ENCODE results near the gene MAML3.

Gene MAML3

DNA sequence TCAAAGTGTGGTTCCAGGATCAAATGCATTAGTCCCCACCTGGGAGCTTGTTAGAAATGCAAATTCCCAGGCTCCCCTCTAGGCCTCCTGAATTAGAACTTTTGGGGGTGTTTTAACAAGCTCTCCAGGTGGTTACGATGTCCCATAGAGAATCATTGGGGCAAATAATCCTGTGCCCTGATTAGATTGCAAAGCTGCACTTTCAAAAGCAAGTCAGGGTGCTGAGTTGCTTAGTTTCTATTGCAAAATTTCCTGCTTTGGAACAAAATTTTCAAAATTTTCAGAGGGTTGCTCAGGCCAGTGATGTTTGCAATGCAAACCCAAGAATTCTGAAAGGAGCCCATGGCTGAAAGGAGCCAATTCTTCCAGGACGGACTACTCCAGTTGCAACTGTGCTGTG is 417.3 kb downstream of the MAML3 start:
- DNase-seq, result no peak

DNA sequence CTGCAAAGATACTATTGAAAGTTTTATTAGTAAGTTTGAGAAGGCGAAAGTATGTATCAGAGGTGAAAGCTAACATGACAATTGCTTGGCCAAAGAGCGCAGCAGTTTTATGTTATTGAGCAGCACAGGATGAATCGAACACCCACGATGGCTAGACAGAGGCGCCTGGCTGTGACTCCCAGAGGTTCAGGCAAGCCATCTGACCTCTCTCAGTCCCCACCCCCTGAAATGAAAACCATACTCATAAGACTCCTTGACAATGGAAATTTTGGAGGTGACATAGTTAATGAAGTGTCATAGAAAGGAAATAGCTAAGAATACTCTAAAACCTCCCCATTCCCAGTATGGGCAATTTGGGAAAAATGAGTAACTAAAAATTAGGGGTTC is 417.7 kb downstream of the MAML3 start:
- DNase-seq, result no peak

DNA sequence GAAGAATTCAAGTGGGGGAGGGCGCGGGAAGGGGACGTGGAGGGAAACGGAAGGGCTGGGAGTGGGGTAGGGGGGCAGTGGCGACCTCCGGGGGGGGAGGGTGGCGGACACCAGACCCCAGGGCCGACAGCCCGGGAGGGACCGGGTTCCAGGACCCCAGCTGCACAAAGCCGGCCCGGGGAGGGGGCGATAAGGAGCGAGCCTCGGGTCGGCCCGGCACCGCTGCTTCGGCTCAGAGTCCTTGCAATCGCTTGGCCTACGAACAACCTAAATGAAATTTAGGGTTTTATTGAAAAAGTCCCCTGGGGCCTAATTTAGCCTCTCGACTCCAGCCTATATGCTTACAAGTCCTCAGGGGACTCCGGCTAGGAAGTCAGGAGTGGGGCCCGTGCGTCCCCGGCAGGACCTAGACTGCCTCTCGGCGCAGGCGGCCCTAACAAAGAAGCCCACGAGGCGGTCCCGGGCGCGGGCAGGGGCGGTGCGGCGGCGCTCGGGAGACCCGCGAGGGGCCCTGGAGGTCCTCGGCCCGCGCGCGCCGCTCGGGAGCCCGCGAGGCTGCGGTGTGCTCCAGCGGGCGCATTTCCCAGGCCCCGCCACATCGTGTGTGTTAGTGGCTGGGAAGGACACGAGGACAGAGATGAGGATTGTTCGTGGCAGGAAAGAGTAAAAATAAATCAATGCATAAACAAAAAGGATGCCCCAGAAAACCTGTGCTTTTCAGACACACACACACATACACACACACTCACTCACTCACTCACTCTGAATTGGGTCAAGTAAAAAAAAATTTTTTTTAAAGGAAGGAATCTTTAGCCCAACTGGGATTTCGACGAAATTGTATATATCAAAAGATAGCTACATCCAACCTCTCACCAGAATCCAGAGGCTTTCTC is 418.4 kb downstream of the MAML3 start:
- no peak for DNase-seq

DNA sequence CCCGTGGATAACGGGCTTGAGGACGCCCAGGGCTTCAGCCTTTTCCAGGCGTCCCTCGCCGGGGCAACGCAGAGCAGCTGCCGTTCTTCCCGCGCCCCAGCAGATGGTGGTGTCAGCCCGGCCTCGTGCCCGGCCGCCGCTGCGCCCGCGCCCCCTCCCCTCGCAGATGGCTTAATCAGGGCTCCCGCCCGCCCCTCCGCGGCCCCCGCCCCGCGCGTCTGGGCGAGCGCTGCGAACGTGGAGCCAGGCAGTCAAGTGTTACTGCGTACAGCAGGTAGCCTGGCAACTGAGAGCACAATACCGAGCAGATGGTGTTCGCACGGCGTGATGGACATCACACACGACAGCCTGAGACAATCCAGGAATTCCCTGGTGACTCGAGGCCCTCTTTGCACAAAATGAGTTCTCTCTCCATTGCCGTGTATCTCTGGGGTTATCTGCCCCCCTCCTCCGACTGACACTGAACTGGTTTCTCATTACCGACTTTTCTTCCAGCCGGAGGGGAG is 419.1 kb downstream of the MAML3 start:
- DNase-seq, result peak; percentile 38 to 73

DNA sequence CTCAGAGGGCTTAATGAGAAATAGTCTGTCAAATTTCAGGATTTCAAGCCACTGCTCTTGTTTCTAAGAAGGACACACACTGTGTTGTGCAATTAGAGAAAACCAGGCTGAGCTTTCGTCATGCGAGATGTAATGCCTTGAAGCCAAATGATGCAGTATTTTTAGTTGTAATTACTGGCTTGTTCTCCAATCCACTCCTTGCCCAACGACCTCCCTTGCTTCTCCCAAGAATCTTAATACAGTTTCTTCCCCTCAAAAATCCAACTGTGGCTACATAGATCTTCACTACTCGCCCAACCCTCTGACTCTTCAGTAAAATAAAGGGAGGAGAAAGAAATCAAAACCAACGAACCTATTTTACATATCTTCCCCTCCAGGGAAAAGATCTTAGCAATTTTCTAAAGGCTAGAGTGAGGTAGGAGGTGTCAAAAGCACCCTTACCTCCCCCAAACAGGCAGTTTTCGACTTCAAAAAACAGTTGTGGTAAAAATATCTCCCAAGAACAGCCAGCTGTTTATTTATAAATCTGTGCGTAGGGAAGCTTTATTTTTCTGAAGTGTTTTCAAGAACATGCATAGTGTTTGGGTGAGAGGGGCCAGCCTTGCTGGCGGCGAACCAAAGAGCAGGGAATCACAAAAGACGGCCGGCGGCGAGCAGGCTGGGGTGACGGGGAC is 419.6 kb downstream of the MAML3 start:
- peak in 1 of 2 donors; percentile 36 for DNase-seq

DNA sequence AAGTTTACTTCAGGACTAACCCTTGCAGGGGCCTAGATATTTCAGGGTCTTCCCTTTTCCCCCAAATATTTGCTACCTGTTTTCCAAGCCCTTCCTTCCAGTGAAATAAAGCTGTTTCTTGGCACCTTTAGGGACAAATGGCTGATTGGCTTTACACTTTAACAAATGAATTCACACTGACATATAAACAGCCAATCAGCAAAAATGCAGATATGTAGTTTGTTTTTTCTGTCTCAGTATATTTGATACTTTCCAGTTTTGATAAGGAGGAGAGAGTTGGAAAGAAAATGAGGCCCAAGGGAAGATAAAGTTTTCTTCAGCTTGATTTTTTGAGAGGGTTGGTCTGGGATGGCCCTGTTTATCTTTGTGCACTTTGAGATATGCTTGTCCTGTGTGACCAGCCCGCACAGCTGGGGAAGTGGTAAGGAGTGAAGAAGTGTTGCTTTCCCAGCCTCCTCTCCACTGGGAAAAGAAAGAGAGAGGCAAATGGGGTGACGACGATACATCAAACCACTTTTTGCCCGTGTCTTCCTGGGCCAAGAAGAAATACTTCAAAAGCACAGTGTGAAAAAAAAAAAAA is 420.9 kb downstream of the MAML3 start:
- no peak for DNase-seq

DNA sequence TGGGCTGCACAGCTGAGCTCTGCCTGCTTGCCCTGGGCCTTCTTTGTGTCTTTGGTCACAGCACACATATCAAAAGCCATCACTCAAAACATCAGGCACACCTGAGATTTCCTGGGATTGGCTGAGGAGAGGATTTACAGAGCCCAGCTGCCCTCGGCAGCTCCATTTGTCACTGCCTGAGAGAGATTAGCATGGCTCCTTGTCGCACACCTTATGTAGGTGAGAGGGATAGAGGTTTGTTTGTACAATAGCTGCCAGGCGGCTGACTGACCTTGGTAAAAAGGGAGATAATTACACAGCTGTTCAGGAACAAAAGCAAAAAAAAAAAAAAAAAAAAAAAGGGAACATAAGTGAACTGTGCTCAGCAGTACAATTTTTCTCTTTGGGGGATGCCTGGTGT is 425.1 kb downstream of the MAML3 start:
- no peak for DNase-seq

DNA sequence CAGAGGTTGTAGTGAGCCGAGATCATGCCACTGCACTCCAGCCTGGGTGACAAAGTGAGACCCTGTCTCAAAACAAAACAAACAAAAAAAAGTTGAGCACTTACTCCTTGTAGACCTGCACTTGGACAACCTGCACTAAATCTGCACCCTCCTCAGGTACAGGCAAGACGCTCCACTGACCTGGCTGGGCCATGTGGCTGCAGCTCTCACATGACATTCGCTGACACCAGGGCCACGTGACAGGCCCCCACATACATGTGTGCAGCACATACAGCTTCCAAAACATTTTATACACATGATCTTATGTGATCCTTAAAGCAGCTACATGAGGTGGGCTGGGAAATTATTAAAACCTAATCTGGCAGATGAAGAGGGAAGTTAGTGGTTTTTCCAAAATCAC is 425.8 kb downstream of the MAML3 start:
- DNase-seq, result no peak

DNA sequence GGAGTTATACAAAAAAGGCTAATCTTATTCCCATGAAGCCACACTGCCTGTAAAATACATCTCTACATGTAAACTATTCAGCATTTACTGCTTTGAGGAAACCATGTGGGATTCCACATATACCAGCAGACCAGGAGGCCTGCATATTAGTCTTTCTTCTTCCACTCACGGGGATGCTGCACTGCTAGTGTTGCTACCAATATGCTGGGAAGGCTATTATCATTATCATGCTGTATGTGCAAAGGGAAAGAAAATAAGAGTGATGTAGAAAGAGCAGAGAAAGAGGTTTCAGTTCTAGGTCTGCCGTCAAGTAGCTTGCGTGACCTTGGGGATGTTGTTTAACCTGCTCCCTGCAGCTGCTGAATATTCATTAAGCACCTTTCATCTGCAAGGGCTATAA is 427.4 kb downstream of the MAML3 start:
- DNase-seq, result no peak

DNA sequence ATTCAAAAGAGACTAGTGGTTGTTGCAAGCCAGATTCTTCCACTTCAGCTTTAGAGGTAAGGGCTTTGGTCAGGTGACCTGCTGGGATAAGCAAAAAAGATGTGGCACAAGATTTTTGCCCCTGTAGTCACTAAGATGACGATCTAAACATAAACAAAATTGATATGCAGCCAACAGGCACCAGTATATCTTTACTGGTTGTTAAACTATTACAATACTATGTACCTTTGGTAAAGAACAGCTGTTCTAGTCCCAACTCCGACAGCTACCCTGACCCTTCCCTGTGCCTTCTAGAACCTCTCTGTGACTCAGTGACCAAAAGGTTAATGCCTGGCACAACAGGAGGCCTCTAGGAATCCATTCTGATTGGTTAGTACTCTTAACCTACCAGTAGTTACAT is 428.7 kb downstream of the MAML3 start:
- DNase-seq, result no peak

DNA sequence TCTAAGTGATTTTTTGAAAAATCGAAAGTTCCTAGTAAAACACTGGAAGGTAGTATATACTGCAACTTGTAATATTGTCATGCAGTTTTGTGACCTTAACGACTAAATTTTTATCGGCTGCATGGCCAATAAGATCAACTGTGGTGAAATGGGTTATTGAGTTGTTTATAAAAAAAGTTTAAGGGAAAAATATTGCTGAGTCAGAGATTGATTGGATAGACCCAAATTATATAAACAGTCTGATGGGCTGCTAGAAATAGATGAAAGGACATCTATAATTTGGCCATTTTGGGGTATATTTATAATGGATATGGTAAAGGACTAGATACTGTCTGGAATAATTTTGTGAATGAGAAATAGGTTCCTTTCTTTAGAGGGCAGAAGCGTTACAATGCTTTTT is 432.2 kb downstream of the MAML3 start:
- no peak for DNase-seq

DNA sequence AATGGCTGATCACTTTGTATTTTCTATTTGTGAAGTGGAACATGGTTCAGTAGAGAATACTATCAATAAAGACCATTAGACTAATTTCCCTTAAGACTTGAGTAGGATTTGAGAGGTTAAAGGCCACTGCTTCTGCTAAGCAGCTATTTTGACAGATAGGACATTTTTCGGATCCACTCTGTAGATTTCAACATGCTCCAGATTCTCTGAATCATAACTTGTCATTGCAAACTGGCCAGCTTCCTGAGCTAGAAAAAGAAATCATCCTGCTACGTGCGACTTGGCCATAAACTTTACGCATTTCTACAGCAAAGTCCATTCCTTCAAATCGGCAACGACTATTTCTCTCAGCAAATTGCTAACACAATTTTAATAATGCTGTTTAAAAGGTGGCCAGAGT is 433.2 kb downstream of the MAML3 start:
- DNase-seq, result no peak

DNA sequence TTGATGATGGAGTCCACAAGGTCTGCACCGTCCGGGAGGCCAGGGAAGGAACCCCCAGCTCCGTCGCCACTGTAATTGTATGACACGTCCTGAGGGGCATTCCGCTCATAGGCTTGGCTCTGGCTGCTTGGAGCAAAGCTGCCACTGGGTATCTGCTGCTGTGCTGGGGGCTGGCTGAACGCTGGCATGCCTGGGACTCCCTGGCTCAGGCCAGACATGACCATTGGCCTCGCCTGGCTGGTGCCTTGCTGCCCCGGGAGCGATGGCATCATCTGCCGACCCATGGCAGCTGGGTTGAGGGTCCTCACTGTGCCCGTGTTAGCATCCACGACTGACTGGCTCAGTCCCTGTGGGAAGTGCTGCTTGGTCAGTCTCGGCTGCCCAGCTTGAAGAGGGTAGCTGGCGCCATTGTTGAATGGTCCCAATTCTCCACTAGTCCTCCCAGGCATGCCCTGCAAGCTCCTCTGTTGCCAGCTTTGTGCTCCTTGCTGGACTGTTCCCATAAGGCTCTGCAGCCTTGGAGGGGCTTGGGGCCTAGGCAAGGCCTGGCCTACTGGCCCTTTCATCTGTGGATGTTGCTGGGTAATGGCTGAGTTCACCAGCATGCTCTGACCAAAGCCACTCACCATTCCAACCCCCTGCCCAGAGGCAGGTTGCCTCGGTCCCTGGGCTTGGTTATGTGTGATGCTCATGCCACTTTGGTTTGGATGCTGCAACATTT is 434.4 kb downstream of the MAML3 start:
- DNase-seq, result no peak

DNA sequence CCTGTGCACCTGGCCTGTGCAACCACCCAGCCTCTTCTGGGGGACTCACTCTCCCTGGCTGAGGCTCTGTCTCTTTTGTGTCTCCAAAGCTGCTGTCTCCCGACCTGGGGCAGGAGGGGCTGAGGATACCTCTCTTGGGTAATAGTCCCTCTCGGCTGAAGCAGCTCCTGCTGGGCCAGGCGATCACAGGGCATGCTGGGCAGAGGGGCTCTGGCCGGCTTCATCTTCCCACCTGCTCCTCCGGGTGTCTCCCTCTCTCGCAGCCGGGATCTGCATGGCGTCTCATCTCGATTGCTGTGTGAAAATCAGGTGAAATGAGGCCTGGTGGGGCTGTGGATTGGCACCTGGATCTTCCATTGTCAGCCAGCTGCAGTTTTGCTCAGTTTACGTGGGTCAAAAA is 435.2 kb downstream of the MAML3 start:
- no peak for DNase-seq

DNA sequence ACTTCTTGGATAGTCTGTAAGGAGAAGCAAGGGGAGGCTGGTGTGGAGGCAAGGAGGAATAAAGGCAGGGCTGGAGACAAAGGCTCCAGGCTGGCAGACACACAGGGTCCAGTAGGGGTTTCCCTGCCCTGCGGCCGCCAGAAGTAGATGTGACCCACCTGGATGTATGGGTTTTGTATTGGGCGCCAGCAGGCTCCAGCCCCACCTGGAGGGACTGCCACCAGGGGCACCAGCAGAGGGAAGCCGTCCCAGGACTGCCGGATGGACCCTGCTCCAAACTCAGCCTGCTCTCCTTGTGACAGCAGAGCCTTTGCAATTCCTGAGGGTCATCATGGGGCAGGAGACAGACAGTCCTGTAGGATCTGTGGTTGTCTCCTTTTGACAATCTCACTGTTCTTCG is 435.6 kb downstream of the MAML3 start:
- DNase-seq, result no peak

DNA sequence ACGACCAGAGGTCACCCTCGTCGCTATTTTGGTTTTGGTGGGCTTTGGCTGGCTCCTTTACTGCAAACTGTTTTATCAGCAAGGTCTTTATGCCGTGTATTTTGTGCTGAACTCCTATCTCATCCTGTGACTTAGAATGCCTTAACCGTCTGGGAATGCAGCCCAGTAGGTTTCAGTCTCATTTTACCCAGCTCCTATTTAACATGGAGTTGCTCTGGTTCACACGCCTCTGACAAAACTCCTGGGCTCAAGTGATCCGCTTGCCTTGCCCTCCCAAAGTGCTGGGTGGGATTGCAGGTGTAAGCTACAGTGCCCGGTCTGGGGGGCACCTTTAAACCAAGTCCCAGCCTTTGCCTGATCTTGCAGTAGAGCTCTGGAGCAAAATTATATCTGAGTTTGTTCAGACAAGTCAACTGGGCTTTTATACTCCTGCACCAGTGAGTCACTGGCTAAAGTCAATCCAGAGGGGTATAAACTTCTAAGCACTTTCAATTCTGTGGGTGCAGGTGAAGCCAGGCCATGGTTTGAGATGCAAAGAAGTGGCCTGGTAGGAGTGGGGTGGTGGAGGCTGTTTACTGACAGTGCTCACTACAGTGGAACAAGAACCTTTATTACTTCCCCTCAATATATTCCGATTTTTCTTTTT is 438.1 kb downstream of the MAML3 start:
- DNase-seq, result no peak

DNA sequence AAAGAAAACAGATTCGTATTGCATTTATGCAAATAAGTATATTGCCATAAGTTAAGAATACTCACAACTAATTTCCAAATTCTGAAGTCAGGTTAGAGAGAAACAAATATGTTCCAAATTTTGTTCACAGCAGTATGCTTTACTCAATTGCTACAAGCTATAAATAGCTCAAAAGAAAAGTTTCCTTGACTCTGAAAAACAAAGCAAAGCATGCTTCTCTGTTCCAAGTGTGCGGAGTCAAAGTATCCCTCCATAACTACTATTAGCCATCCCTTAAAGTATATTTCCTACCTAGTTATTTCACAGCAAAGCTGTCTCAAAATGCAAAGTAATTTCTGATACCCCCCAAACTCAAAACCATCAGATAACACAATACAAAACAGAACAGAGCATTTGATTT is 441.1 kb downstream of the MAML3 start:
- DNase-seq, result no peak

DNA sequence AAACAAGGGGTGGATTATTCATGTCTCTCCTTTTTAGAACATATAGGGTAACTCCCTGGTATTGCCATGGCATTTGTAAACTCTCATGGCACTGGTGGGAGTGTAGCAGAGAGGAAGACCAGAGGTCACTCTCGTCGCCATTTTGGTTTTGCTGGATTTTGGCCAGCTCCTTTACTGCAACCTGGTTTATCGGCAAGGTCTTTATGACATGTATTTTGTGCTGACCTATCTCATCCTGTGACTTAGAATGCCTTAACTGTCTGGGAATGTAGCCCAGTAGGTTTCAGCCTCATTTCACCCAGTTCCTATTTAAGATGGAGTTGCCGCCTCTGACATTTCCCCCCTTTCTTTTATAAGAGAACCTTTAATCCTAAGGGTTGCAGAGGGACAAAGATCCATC is 442.5 kb downstream of the MAML3 start:
- DNase-seq, result no peak

DNA sequence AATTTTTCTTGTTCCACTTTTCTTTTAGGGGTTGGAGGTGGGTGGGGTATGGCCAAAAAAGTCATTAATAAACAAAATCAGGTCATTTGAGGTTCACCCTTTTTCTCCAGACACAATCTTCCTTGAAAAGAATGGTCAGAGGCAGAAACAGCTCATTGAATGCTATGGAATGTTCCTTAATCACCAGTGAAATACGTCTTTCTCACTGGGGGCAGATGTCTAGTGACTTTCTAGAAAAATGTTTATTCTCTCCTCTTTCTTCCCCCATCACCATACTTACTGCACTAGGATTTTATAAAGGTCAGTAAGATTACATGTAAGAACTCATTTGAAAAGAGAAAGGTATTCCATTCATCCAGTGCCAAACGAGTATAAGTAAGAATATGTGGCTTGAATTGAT is 443.9 kb downstream of the MAML3 start:
- DNase-seq, result no peak

DNA sequence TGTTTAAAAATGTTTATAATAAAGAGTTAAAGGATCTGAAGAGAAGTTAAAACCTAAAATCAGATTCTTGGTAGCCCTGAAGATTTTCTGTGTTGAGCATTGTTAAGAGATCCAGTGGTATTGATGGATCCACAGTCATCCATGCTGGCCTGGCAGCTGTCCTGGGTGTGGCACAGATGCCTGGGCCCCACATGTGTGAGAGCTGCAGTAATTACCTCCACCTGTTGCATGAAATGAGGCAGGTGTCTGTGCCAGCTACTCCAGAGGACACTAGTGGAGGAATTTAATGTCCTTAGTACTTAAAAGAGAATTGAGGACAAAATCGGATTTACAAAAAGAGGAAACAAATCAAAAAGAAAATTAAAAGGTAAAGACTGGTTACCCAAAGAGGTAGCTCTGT is 444.3 kb downstream of the MAML3 start:
- DNase-seq, result no peak

DNA sequence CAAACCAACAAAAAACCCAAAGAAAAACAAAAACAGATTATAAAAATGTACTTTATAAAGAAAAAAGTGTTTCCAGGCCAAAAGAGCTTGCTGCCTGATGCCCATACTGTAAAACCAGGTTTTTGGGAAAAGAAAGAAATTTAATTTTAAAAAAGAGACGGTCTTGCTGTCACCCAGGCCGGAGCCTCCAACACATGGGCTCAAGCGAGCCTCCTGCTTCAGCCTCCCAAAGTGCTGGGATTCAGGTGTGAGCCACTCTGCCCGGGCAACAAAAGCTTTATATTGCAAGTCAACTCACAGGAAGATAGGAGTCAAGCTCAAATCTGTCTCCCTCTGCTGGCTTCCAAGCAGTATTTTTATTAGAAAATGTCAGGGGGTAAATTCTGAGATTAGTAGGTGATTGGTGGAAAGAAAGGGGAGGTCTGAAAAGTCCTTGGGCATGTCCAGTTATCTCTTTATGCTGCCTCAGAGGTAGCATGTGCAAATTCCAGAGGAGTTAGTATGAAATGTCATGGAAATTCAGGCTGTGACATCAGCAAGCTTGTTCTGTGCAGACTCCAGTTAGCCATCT is 449.0 kb downstream of the MAML3 start:
- no peak for DNase-seq

DNA sequence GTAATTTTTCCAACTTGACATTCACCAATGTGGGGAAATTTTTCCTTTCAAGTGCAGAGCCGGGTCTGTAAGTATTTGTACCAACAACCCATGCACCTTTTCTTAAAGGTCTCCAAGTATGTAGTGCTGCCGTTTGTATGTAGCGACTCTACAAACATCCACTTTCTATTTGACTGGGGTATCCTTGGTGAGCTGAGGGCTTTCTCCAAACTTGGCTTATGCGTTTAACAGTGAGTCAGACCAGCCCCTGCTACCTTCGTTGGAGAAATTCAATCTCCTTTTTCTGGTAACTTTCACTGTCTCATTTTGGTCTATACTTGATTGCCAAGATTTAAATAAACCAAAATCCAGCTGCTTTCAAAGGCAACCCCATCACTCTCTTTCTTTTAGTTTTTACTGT is 453.4 kb downstream of the MAML3 start:
- DNase-seq, result no peak
